Choroid plexus epithelial cell (primary cell): ENCODE data around the gene COX7A2.
A peak's percentile ranks its signal among the peaks of the same experiment; 100 is the strongest.

Experiments
- DNase-seq: peaks from one replicate; pipeline ENCODE4 v3.0.0-alpha.2; 2010; ENCODE audit warnings: low read depth
- H3K4me3 ChIP-seq: 2 replicates; pipeline ENCODE4 v1.5.1; 2011; ENCODE audit warnings: low read depth, mild to moderate bottlenecking, control low read depth, low read length, moderate library complexity
- CTCF ChIP-seq: conservative IDR thresholded peaks from 2 replicates; pipeline ENCODE4 v1.5.1; 2011; ENCODE audit warnings: low read depth, mild to moderate bottlenecking, control low read depth, inconsistent platforms, low read length, moderate library complexity

COX7A2 gene

GRCh38 chr6:75281653-75282052, 38.1 kb upstream of the COX7A2 start:
- peak overlapping the region; percentile 41 for H3K4me3 ChIP-seq
- TF ChIP-seq CTCF, result no peak
- DNase-seq, result no peak

- peak; percentile 65 for DNase-seq
- H3K4me3 ChIP-seq, result peak overlapping the region; percentile 3
- TF ChIP-seq CTCF, result no peak
Measured at GRCh38 chr6:75280131-75280855, 36.7 kb upstream of the COX7A2 start.

GRCh38 chr6:75279418-75279817, 35.8 kb upstream of the COX7A2 start:
- no peak for DNase-seq
- no peak for TF ChIP-seq CTCF
- H3K4me3 ChIP-seq, result no peak overlapping the region

- TF ChIP-seq CTCF, result no peak
- DNase-seq, result no peak
- H3K4me3 ChIP-seq, result no peak overlapping the region
Measured at GRCh38 chr6:75278474-75279077, 35.0 kb upstream of the COX7A2 start.

GRCh38 chr6:75275067-75275466, 31.5 kb upstream of the COX7A2 start:
- H3K4me3 ChIP-seq, result no peak overlapping the region
- no peak for TF ChIP-seq CTCF
- DNase-seq, result peak; percentile 76

GRCh38 chr6:75273009-75273408, 29.4 kb upstream of the COX7A2 start:
- no peak overlapping the region for H3K4me3 ChIP-seq
- DNase-seq, result no peak
- no peak for TF ChIP-seq CTCF
